ENCODE results near the gene DCST1. TPM values are rescaled to one million over a fixed set of nuclear protein-coding genes. Genes with fewer than 3 reads are reported as not detected.

The DCST1 gene
- total and polyA plus RNA-seq, 2 of the 13 experiments (the other 11 are each of a cell fraction or from before 2014, with no cell fraction given): 0.04 TPM; not detected in 1

DNA sequence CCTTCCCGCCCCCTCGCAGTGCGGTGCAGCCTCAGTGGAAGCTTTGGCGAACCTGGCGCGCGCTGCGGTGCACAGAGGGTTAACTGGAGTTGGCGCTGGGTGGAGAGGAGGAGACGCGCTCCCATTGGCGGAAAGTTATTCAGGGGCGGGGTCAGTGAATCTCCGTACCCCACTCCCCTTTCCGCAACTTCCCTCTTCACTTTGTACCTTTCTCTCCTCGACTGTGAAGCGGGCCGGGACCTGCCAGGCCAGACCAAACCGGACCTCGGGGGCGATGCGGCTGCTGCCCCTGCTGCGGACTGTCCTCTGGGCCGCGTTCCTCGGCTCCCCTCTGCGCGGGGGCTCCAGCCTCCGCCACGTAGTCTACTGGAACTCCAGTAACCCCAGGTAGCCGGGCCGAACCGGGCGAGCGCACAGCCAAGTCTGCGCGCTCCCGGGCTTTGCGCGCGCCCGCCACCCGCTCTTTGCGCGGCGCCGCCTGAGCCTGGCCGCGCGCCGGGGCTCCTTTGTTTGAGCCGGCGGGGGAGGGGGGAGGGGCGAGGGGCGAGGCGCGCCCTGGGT, 30.0 kb downstream of the DCST1 start, which contains the start of gene EFNA4 (continued):
- TF ChIP-seq, protein P1, sequence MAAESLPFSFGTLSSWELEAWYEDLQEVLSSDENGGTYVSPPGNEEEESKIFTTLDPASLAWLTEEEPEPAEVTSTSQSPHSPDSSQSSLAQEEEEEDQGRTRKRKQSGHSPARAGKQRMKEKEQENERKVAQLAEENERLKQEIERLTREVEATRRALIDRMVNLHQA (CRISPR knock-in tag; IDR thresholded peaks at IDR 0.05): no peak
- no peak for TF ChIP-seq ZNF567 (CRISPR knock-in tag; IDR thresholded peaks at IDR 0.05; ENCODE audit: borderline replicate concordance)
- TF ChIP-seq DR1 (CRISPR knock-in tag; IDR thresholded peaks at IDR 0.05): 0 out of 2 replicates have a peak, but pooled peaks have one; percentile 43
- TF ChIP-seq ZNF615 (CRISPR knock-in tag; IDR thresholded peaks at IDR 0.05; ENCODE audit: borderline replicate concordance): no peak
- no peak for TF ChIP-seq SNAPC4 (CRISPR knock-in tag; IDR thresholded peaks at IDR 0.05)
- no peak for TF ChIP-seq ZNF24 (IDR thresholded peaks at IDR 0.05)
- TF ChIP-seq ZNF773 (CRISPR knock-in tag; IDR thresholded peaks at IDR 0.05; ENCODE audit: borderline replicate concordance): no peak
- TF ChIP-seq TBP (CRISPR knock-in tag; IDR thresholded peaks at IDR 0.05): no peak
- no peak for TF ChIP-seq ZMYM2 (CRISPR knock-in tag; IDR thresholded peaks at IDR 0.05)
- no peak for TF ChIP-seq PRDM15 (CRISPR knock-in tag; IDR thresholded peaks at IDR 0.05)
- TF ChIP-seq SAP130 (CRISPR knock-in tag; IDR thresholded peaks at IDR 0.05; ENCODE audit: low read depth): peak; percentile 64
- no peak for TF ChIP-seq ZNF180 (CRISPR knock-in tag; IDR thresholded peaks at IDR 0.05; ENCODE audit: borderline replicate concordance, low read depth)
- no peak for TF ChIP-seq MAX (IDR thresholded peaks at IDR 0.05)
- no peak for TF ChIP-seq ZNF660 (CRISPR knock-in tag; IDR thresholded peaks at IDR 0.05; ENCODE audit: borderline replicate concordance, low read depth)
- TF ChIP-seq MXI1 (IDR thresholded peaks at IDR 0.05; ENCODE audit: borderline replicate concordance, low read depth, low read length): no peak; the same call in 2 of the 3 replicates
- no peak for TF ChIP-seq JARID2 (CRISPR knock-in tag; IDR thresholded peaks at IDR 0.05; ENCODE audit: insufficient replicate concordance)
- TF ChIP-seq ZNF713 (CRISPR knock-in tag; IDR thresholded peaks at IDR 0.05): 0 out of 2 replicates have a peak, but pooled peaks have one; percentile 64
- TF ChIP-seq ZNF234 (CRISPR knock-in tag; conservative IDR thresholded peaks at IDR 0.05): no peak
- no peak for TF ChIP-seq ZNF776 (CRISPR knock-in tag; IDR thresholded peaks at IDR 0.05)
- no peak for TF ChIP-seq ZNF205 (CRISPR knock-in tag; IDR thresholded peaks at IDR 0.05)
- TF ChIP-seq SYNCRIP (IDR thresholded peaks at IDR 0.05; ENCODE audit: insufficient read depth, low read depth, low read length): no peak
- no peak for TF ChIP-seq HMGA1 (CRISPR knock-in tag; conservative IDR thresholded peaks at IDR 0.05)
- no peak for TF ChIP-seq ZNF296 (CRISPR knock-in tag; conservative IDR thresholded peaks at IDR 0.05)
